ENCODE results near the gene DUSP22.

GRCh38 chr6:294656-295565 is 2.6 kb downstream of the DUSP22 start:
- no peak for TF ChIP-seq POLR2A (IDR thresholded peaks at IDR 0.05; ENCODE audit: low read length)
- TF ChIP-seq GATA1 (IDR thresholded peaks at IDR 0.05; ENCODE audit: low read depth, low read length), result no peak
